Spleen (tissue), 7 donors: ENCODE measurements around the gene ATP2B3.
"Not testable (repeated sequence)": the region's sequence is repeated elsewhere in the genome, so short reads cannot be mapped to it uniquely, and the experiment has no call there.

Experiments used
- CTCF ChIP-seq, 11 experiments: fragments of 200-600 bp in 7 of 11; fragments of 450-650 bp in 4 of 11; sonication (generic) in 4 of 11; IDR thresholded peaks in 8 of 11; conservative IDR thresholded peaks in 3 of 11; 1 replicate in 7 of 11; 2 replicates in 4 of 11; pipeline versions ENCODE4 v1.4.0 to v1.8.0; 2016 to 2021; ENCODE audit warnings: antibody characterized with exemption in 11 of 11, inconsistent platforms in 4 of 11, mild to moderate bottlenecking in 1 of 11
- POLR2A ChIP-seq, 3 donors: fragments of 450-650 bp; IDR thresholded peaks; one replicate each; pipeline ENCODE4 v1.5.1; 2017; ENCODE audit warnings: antibody characterized with exemption in 3 of 3, mild to moderate bottlenecking in 1 of 3
- POLR2AphosphoS5 ChIP-seq, 3 donors: sonication (generic); formaldehyde crosslinking; IDR thresholded peaks; one replicate each; pipeline ENCODE4 v1.5.1; 2017; ENCODE audit warnings: antibody characterized with exemption in 3 of 3
- donor health status: DM: no; HTN: no; CAD: no; lungs with moderate emphysema.
- donor health status: DM: no; HTN: no; CAD: no.
- donor health status: DM: no; HTN: no; CAD: no.

GRCh38 chrX:153604666-153605380 lies 87.4 kb downstream of the ATP2B3 start:
- not testable (repeated sequence) for TF ChIP-seq CTCF (IDR thresholded peaks at IDR 0.05 in 8 of 11, conservative IDR thresholded peaks at IDR 0.05 in 3 of 11); POLR2A (IDR thresholded peaks at IDR 0.05); POLR2AphosphoS5 (IDR thresholded peaks at IDR 0.05)
